Limb (tissue), 2 donors: ENCODE measurements around the gene SRGAP3.

ENCODE experiments used
- DNase-seq, 2 donors: peaks; one replicate each; pipeline ENCODE4 v3.0.0-alpha.2; 2016; ENCODE audit errors: extremely low spot score in 2 of 2

Gene SRGAP3

DNA sequence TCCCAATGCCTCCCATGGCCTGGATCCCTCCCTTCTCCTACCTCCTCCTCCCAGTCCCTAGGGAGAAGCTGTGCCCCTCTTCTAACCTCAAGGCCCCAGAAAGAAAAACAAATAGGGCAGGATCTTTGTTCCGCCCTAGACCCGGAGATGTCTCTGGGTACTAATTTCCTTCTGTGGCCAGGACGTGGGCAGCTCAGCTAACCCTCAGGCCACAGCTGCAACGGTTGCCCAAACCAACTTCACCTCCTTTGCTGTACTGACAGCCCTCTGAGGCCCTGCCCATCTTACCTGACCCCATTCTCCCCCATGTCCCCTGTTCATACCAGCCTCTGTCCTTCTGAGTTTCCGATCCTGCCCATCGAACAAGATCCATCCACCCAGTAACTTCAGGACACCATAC is 70.7 kb downstream of the SRGAP3 start:
- no peak for DNase-seq

- DNase-seq: no peak
Observed at GRCh38 chr3:9175421-9175820, 74.0 kb downstream of the SRGAP3 start.

DNA sequence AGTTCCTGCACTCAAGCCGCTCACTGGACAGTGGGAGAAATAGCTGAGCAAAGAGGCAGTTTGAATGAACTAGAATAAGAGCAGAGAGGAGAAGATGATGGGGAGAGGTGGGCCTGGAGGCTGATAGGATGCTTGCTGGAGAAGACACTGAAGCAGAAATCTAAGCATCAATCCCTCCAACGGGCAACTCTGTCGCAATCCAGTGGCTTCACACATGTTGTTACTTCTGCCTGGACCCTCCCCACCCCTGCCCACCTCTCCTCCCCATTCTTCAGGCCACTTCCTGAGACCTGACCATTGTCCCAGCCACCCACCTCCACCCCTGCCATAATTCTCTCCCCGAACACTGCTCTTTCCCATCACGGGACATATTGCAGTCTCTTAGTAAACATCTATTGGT is 76.0 kb downstream of the SRGAP3 start:
- DNase-seq: no peak

GRCh38 chr3:9172851-9173321 is 76.6 kb downstream of the SRGAP3 start:
- peak; percentile 40 to 52 for DNase-seq

GRCh38 chr3:9170851-9171160 is 78.6 kb downstream of the SRGAP3 start:
- DNase-seq: no peak

DNA sequence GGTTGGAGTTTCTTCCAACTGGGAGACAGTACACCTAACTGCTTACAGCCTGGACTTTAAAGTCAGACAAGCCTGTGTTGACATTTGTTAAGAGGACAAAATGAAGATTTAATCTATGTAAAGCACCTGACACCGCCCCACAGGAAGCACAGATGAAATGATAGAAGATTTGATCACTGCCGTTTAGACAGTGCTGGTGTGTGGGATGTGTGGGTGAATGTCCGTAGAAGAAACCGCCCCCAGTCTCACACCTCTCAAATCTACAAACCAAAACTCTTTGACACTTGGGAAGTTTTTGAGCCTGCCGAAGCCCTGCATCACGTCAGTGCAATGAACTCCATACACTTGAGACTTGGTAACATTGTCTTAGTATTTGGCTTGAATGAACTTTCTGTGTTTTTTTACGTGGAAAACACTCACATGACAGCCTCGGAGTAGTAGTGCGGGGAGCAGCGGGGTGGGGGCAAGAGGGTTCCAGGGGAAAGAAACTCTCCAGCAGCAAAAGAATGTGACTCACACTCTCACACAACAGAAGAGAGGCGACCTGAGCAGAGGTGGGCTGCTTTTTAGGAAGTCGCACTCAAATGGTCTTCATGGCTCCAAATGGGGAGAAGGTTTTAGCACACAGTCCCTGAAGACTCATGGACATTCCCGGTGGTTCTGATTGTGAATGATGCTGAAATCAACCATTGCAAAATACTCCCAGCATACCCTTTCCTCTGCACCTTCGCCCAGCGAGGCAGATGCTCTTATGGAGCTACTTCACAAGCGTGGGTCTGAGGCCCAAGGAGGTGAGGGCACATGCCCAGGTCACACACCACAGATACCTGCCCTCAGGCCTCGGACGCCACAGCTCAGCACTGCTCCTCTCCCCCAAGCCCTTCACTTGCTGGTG is 79.2 kb downstream of the SRGAP3 start:
- DNase-seq: no peak

- DNase-seq: no peak
Observed at GRCh38 chr3:9169326-9169725, 80.1 kb downstream of the SRGAP3 start.

GRCh38 chr3:9168241-9168741 is 81.2 kb downstream of the SRGAP3 start:
- peak; percentile 36 to 61 for DNase-seq

GRCh38 chr3:9167222-9167621 is 82.2 kb downstream of the SRGAP3 start:
- no peak for DNase-seq

DNA sequence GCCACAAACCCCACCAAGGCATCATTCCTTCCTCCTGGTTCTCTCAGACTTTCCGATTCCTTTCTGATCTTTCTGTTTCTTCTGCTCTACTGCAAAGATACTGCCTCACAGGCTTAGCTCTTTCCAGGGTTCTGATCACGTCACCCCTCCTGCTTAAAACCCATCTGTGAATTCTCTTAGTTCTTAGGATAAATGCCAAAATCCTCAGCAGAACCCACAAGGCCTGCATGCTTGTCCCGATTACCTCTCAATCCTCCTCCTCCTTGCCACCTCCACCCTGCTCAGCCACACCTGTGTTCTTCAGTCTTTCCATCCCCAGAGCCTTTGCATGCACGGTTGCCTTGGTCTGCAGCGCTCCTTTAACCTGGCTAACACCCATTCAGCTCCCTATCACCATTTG is 84.0 kb downstream of the SRGAP3 start:
- no peak for DNase-seq

- no peak for DNase-seq
Observed at GRCh38 chr3:9163289-9163688, 86.2 kb downstream of the SRGAP3 start.

GRCh38 chr3:9161811-9162210 is 87.6 kb downstream of the SRGAP3 start:
- DNase-seq: no peak

- no peak for DNase-seq
Observed at GRCh38 chr3:9161298-9161697, 88.1 kb downstream of the SRGAP3 start.

DNA sequence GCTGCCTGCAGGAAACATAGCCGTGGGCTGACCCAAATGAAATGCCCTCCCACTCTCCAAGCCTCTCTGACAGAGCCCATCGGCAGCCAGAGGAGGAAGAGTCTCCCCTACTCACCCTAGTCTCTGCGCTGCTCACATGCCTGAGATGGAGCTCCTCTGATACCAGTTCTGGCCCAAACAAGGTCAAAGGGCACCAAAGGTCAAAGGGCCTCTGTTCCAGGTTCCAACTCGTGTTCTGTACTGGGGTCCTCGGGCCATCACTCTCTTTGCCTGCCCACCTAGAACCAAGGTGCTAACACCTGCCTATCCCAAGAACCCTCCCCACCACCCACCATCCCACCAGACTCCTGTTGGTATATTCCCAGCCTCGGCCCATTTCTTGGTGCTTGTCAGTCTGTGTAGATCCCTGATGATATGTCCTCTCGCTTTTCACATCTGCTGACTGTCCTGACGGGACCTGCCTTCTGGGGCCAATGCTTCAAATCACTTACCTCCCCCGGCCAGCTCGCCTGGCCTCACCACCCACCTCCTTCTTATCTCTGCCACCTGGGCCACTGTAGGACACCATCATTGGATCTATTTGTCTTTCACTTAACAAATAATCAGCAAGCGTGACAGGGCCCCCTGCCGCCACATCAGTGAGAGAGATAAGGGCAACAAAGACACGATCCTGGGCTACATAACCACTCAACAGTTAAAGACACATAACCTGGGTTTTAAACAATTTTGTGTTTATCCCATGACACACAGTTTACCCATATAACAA is 90.4 kb downstream of the SRGAP3 start:
- DNase-seq: no peak

GRCh38 chr3:9157651-9158362 is 91.6 kb downstream of the SRGAP3 start:
- DNase-seq: no peak

DNA sequence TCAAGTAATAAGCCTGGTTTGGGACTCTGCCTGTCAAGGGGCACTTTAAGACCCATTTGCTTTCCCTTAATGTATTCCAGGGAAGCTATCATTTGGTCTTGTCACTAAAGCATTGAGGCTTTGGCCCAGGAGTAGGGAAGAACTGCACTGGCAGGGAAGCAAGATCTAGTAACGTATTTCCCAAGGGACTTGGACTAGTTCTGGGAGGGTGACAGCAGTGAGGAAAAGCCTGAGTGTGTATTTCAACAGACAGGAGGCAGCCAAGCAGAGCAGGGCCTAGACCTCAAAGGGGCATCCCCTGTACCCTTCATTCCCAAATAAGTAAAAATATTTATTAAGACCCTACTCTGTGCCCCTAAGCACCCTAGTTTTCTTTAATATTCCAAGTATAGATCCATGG is 92.8 kb downstream of the SRGAP3 start:
- no peak for DNase-seq

GRCh38 chr3:9155028-9155427 is 94.4 kb downstream of the SRGAP3 start:
- no peak for DNase-seq

- DNase-seq: peak; percentile 59 to 69
Observed at GRCh38 chr3:9153904-9154619, 95.4 kb downstream of the SRGAP3 start.

GRCh38 chr3:9151240-9151639 is 98.2 kb downstream of the SRGAP3 start:
- no peak for DNase-seq

DNA sequence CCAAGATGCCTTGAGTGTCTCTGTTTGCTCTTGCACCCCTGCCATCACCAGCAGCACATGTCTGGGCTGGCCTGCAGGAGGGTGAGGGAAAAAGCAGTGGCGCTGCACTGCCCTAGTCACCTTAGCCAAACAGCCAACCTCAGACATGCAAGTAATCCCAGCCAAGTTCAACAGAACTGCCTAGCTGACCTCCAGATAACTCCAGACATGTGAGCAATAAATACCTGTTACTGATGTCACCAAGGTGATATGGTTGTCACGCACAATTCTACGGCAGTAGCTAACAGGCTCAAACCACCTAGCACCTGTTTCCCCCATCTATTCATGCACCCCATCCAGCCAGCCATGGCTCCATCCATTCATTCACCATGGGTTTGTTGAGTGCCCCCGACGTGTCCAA is 99.9 kb downstream of the SRGAP3 start:
- no peak for DNase-seq

DNA sequence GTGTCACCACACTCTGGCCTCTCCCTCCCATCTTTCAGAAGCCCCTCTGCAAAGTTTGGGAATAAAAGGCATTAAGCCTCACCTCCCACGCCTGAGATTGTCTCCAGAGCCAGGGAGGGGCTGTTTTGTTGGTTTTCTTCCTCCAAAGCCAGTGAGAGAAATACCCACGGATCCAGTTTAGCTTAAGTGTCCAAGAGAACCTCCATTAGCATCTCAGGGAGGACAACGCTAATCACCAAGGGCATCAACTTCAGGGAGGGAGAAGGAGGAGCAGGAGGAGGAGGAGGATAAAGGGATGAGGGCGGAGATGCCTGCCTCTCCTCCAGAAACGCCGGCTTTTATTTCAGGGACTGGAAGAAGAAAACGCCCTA is 101.6 kb downstream of the SRGAP3 start:
- DNase-seq: no peak
